Esophagus muscularis mucosa (tissue), 3 donors: ENCODE results near the gene DISC1.

Experiments
- POLR2A ChIP-seq: fragments of 450-650 bp; IDR thresholded peaks from one replicate; pipeline ENCODE4 v1.6.1; 2017; ENCODE audit warnings: antibody characterized with exemption, moderate library complexity, mild to moderate bottlenecking, low read depth
- TF ChIP-seq, protein P1 (sequence below), 3 experiments: fragments of 200-600 bp in 2 of 3; fragments of 450-650 bp in 1 of 3; sonication (generic) in 2 of 3; IDR thresholded peaks; one replicate each; pipeline ENCODE4 v1.5.1; 2017 to 2019; ENCODE audit warnings: antibody characterized with exemption in 3 of 3, mild to moderate bottlenecking in 2 of 3, moderate library complexity in 1 of 3

DNA sequence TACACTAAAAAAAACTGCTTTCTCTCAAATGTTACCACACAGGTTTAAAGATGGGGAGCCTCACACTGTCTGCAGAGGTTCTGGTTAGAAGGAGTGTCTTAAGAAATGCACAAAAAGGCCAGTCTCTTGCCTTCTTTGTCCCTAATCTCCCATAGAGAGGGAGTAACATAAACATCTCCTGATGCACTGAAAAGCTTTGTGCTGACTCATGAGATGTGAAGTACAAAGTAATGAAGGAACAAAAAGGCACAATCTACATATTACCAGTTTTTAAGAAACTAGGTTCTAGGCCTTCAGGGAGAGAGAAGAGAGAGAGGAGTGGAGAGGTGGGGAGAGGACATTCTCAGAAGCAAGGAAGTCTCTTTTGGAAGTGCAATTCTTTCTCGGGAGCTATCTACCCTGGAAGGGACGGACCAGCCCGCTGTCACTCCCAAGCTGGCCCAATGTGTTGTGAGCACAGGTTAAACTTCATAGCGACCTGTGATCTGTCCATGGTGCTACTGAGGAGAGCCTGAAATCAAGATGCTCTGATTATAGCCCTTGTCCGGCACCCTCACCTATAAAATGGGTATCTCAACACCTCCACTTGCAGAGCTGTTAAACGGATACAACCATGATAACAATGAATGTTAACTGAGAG lies 458.1 kb downstream of the DISC1 start:
- no peak for TF ChIP-seq POLR2A
- TF ChIP-seq, protein P1, sequence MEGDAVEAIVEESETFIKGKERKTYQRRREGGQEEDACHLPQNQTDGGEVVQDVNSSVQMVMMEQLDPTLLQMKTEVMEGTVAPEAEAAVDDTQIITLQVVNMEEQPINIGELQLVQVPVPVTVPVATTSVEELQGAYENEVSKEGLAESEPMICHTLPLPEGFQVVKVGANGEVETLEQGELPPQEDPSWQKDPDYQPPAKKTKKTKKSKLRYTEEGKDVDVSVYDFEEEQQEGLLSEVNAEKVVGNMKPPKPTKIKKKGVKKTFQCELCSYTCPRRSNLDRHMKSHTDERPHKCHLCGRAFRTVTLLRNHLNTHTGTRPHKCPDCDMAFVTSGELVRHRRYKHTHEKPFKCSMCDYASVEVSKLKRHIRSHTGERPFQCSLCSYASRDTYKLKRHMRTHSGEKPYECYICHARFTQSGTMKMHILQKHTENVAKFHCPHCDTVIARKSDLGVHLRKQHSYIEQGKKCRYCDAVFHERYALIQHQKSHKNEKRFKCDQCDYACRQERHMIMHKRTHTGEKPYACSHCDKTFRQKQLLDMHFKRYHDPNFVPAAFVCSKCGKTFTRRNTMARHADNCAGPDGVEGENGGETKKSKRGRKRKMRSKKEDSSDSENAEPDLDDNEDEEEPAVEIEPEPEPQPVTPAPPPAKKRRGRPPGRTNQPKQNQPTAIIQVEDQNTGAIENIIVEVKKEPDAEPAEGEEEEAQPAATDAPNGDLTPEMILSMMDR (IDR thresholded peaks at IDR 0.05), result no peak
